ENCODE measurements around the gene PIP5K1B. TPM values are rescaled to one million over a fixed set of nuclear protein-coding genes. Genes with fewer than 3 reads are reported as not detected.

The PIP5K1B gene
- total and polyA plus RNA-seq, 2 experiments from 2014 or later, result 1.3 to 2.8 TPM

GRCh38 chr9:68771376-68771775 is 66.3 kb downstream of the PIP5K1B start:
- H2AFZ ChIP-seq, result no peak overlapping the region
- no peak overlapping the region for H3K4me3 ChIP-seq
- Mint-ChIP-seq H3K27ac (no peak overlapping the region), H3K36me3 (ENCODE audit: low read depth) (no peaks in the 10 kb centered on the region), H3K27me3 (ENCODE audit: insufficient read depth, low read depth, poor library complexity) (no peaks in the 10 kb centered on the region), H3K9me3 (no peaks in the 10 kb centered on the region), H3K4me1 (peaks cover 11% of the 10 kb centered on the region), H3K4me3 (no peak overlapping the region)
- no peak for DNase-seq (ENCODE audit: low spot score)
- no peaks in the 10 kb centered on the region for H3K9me2 ChIP-seq (ENCODE audit: insufficient read depth)
- no peak for ATAC-seq
- H3K4me1 ChIP-seq (ENCODE audit: insufficient read depth), result 0 out of 2 replicates have a peak, but pooled peaks cover 6% of the 10 kb centered on the region
- H3K27ac ChIP-seq (ENCODE audit: low read depth), result no peak overlapping the region
- TF ChIP-seq STAT1 (IDR thresholded peaks at IDR 0.05; ENCODE audit: unreplicated experiment) (no peak), NANOG (IDR thresholded peaks at IDR 0.05; ENCODE audit: borderline replicate concordance) (no peak), JUNB (IDR thresholded peaks at IDR 0.05; ENCODE audit: unreplicated experiment) (no peak), ZNF331 (CRISPR knock-in tag; IDR thresholded peaks at IDR 0.05; ENCODE audit: low read depth) (no peak), EZH2 (IDR thresholded peaks at IDR 0.05; ENCODE audit: low read depth, unreplicated experiment) (no peak), REST (IDR thresholded peaks at IDR 0.05; ENCODE audit: unreplicated experiment) (no peak), ZNF114 (CRISPR knock-in tag; IDR thresholded peaks at IDR 0.05) (no peak), EZH2phosphoT487 (IDR thresholded peaks at IDR 0.05; ENCODE audit: unreplicated experiment) (no peak), POLR2AphosphoS5 (IDR thresholded peaks at IDR 0.05; ENCODE audit: low read depth) (no peak), CREB1 (CRISPR knock-in tag; IDR thresholded peaks at IDR 0.05; ENCODE audit: low read depth) (no peak)
- TF ChIP-seq, protein P1, sequence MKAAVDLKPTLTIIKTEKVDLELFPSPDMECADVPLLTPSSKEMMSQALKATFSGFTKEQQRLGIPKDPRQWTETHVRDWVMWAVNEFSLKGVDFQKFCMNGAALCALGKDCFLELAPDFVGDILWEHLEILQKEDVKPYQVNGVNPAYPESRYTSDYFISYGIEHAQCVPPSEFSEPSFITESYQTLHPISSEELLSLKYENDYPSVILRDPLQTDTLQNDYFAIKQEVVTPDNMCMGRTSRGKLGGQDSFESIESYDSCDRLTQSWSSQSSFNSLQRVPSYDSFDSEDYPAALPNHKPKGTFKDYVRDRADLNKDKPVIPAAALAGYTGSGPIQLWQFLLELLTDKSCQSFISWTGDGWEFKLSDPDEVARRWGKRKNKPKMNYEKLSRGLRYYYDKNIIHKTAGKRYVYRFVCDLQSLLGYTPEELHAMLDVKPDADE (IDR thresholded peaks at IDR 0.05), result no peak
- TF ChIP-seq, protein P2, sequence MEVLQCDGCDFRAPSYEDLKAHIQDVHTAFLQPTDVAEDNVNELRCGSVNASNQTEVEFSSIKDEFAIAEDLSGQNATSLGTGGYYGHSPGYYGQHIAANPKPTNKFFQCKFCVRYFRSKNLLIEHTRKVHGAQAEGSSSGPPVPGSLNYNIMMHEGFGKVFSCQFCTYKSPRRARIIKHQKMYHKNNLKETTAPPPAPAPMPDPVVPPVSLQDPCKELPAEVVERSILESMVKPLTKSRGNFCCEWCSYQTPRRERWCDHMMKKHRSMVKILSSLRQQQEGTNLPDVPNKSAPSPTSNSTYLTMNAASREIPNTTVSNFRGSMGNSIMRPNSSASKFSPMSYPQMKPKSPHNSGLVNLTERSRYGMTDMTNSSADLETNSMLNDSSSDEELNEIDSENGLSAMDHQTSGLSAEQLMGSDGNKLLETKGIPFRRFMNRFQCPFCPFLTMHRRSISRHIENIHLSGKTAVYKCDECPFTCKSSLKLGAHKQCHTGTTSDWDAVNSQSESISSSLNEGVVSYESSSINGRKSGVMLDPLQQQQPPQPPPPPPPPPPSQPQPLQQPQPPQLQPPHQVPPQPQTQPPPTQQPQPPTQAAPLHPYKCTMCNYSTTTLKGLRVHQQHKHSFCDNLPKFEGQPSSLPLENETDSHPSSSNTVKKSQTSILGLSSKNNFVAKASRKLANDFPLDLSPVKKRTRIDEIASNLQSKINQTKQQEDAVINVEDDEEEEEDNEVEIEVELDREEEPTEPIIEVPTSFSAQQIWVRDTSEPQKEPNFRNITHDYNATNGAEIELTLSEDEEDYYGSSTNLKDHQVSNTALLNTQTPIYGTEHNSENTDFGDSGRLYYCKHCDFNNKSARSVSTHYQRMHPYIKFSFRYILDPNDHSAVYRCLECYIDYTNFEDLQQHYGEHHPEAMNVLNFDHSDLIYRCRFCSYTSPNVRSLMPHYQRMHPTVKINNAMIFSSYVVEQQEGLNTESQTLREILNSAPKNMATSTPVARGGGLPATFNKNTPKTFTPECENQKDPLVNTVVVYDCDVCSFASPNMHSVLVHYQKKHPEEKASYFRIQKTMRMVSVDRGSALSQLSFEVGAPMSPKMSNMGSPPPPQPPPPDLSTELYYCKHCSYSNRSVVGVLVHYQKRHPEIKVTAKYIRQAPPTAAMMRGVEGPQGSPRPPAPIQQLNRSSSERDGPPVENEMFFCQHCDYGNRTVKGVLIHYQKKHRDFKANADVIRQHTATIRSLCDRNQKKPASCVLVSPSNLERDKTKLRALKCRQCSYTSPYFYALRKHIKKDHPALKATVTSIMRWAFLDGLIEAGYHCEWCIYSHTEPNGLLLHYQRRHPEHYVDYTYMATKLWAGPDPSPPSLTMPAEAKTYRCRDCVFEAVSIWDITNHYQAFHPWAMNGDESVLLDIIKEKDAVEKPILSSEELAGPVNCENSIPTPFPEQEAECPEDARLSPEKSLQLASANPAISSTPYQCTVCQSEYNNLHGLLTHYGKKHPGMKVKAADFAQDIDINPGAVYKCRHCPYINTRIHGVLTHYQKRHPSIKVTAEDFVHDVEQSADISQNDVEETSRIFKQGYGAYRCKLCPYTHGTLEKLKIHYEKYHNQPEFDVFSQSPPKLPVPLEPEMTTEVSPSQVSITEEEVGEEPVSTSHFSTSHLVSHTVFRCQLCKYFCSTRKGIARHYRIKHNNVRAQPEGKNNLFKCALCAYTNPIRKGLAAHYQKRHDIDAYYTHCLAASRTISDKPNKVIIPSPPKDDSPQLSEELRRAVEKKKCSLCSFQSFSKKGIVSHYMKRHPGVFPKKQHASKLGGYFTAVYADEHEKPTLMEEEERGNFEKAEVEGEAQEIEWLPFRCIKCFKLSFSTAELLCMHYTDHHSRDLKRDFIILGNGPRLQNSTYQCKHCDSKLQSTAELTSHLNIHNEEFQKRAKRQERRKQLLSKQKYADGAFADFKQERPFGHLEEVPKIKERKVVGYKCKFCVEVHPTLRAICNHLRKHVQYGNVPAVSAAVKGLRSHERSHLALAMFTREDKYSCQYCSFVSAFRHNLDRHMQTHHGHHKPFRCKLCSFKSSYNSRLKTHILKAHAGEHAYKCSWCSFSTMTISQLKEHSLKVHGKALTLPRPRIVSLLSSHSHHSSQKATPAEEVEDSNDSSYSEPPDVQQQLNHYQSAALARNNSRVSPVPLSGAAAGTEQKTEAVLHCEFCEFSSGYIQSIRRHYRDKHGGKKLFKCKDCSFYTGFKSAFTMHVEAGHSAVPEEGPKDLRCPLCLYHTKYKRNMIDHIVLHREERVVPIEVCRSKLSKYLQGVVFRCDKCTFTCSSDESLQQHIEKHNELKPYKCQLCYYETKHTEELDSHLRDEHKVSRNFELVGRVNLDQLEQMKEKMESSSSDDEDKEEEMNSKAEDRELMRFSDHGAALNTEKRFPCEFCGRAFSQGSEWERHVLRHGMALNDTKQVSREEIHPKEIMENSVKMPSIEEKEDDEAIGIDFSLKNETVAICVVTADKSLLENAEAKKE (CRISPR knock-in tag; IDR thresholded peaks at IDR 0.05), result no peak
- TF ChIP-seq, protein P3, sequence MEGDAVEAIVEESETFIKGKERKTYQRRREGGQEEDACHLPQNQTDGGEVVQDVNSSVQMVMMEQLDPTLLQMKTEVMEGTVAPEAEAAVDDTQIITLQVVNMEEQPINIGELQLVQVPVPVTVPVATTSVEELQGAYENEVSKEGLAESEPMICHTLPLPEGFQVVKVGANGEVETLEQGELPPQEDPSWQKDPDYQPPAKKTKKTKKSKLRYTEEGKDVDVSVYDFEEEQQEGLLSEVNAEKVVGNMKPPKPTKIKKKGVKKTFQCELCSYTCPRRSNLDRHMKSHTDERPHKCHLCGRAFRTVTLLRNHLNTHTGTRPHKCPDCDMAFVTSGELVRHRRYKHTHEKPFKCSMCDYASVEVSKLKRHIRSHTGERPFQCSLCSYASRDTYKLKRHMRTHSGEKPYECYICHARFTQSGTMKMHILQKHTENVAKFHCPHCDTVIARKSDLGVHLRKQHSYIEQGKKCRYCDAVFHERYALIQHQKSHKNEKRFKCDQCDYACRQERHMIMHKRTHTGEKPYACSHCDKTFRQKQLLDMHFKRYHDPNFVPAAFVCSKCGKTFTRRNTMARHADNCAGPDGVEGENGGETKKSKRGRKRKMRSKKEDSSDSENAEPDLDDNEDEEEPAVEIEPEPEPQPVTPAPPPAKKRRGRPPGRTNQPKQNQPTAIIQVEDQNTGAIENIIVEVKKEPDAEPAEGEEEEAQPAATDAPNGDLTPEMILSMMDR (conservative IDR thresholded peaks at IDR 0.05; ENCODE audit: low read depth in 2 of 2), result no peak
- no peak overlapping the region for H3K4me2 ChIP-seq
- H3K79me2 ChIP-seq (replicated peaks; ENCODE audit: insufficient read depth), result no peaks in the 10 kb centered on the region
- no peaks in the 10 kb centered on the region for H3K27me3 ChIP-seq (ENCODE audit: insufficient read depth)
- H3F3A ChIP-seq (replicated peaks; ENCODE audit: low read depth), result no peaks in the 10 kb centered on the region
- H4K20me1 ChIP-seq (replicated peaks; ENCODE audit: insufficient read depth), result 0 out of 2 replicates have a peak, but pooled peaks cover 6% of the 10 kb centered on the region
- H3K36me3 ChIP-seq (ENCODE audit: insufficient read depth), result no peaks in the 10 kb centered on the region

All from GM23338 (cell line).